Liver (tissue), 3 donors: ENCODE measurements around the gene CIZ1.

Source experiments
- JUND ChIP-seq, 2 donors: IDR thresholded peaks; 2 replicates each; pipeline ENCODE4 v1.6.1; 2016; ENCODE audit warnings: antibody characterized with exemption in 2 of 2
- TF ChIP-seq, protein P1 (sequence below): IDR thresholded peaks from 2 replicates; pipeline ENCODE4 v1.6.1; 2016; ENCODE audit warnings: antibody characterized with exemption
- TF ChIP-seq, protein P2 (sequence below): fragments of 150-350 bp; IDR thresholded peaks from 2 replicates; pipeline ENCODE4 v1.5.1; 2017; ENCODE audit warnings: improper control_type of control experiment, low read depth, low read length; ENCODE audit not compliant: missing input control
- TF ChIP-seq, protein P3 (sequence below): IDR thresholded peaks from 2 replicates; pipeline ENCODE4 v1.6.1; 2016; ENCODE audit warnings: antibody characterized with exemption
- donor health status: healthy.
- donor health status: healthy.

DNA sequence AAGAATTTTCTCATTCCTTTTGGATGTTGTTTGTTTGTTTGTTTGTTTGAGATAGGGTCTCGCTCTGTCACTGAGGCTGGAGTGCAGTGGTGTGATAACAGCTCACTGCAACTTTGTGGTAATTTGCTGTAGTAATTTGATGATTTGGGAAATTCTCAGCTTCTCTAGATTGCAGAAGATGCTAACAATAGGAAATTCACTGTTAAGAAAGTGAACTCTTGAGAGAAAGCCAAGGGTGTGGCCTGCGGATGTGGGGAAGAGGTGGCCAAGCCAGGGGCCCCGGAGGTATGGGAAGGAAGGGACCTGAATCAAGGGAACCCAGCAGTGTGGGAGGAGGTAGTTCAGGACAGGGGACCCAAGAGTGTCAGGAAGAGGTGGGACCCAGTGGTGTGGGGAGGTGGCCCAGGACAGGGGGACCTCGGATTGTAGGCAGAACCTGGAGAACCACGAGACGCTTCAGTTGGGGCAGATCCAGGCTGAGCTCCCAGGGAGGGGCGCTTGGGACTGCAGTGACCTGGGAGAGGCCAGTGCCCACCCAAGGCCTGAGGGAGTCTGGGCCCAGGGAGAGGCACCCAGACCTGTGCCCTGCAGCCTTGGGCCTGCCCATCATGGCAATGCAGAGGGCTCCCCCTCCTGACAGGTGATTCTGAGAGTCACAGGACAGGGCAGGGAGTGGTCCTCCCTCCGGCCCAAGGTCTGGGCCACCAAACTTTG lies 47.7 kb downstream of the CIZ1 start:
- TF ChIP-seq, protein P1, sequence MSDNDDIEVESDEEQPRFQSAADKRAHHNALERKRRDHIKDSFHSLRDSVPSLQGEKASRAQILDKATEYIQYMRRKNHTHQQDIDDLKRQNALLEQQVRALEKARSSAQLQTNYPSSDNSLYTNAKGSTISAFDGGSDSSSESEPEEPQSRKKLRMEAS: no peak
- TF ChIP-seq, protein P2, sequence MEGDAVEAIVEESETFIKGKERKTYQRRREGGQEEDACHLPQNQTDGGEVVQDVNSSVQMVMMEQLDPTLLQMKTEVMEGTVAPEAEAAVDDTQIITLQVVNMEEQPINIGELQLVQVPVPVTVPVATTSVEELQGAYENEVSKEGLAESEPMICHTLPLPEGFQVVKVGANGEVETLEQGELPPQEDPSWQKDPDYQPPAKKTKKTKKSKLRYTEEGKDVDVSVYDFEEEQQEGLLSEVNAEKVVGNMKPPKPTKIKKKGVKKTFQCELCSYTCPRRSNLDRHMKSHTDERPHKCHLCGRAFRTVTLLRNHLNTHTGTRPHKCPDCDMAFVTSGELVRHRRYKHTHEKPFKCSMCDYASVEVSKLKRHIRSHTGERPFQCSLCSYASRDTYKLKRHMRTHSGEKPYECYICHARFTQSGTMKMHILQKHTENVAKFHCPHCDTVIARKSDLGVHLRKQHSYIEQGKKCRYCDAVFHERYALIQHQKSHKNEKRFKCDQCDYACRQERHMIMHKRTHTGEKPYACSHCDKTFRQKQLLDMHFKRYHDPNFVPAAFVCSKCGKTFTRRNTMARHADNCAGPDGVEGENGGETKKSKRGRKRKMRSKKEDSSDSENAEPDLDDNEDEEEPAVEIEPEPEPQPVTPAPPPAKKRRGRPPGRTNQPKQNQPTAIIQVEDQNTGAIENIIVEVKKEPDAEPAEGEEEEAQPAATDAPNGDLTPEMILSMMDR: no peak
- no peak for TF ChIP-seq JUND (IDR thresholded peaks at IDR 0.05)
- TF ChIP-seq, protein P3, sequence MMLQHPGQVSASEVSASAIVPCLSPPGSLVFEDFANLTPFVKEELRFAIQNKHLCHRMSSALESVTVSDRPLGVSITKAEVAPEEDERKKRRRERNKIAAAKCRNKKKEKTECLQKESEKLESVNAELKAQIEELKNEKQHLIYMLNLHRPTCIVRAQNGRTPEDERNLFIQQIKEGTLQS: no peak
